Upper lobe of left lung (tissue), 6 donors: ENCODE data around the gene LIX1L. TPM values are rescaled to one million over a fixed set of nuclear protein-coding genes. Genes with fewer than 3 reads are reported as not detected.

Experiments
- ATAC-seq, 2 donors: fragments of 200-7000 bp; cut with Tn5 transposase; one replicate each; pipeline ENCODE4 v1.9.1; 2022; ENCODE audit warnings: mild to moderate bottlenecking in 2 of 2, moderate library complexity in 2 of 2; ENCODE audit not compliant: low FRiP score in 2 of 2
- DNase-seq, 2 donors: peaks; one replicate each; pipeline ENCODE4 v3.0.0-alpha.2; 2019 to 2020
- H3K27ac ChIP-seq, 4 donors: fragments of 200-600 bp; sonication (generic); one replicate each; pipeline ENCODE4 v1.5.1; 2016 to 2019
- H3K27me3 ChIP-seq, 4 donors: fragments of 200-600 bp; sonication (generic); one replicate each; pipeline ENCODE4 v1.5.1; 2017 to 2019
- H3K36me3 ChIP-seq, 4 donors: fragments of 200-600 bp; sonication (generic); one replicate each; pipeline ENCODE4 v1.5.1; 2016 to 2019
- H3K4me1 ChIP-seq, 4 donors: fragments of 200-600 bp; sonication (generic); one replicate each; pipeline ENCODE4 v1.5.1; 2018 to 2019
- H3K4me3 ChIP-seq, 4 donors: fragments of 200-600 bp; sonication (generic); one replicate each; pipeline ENCODE4 v1.5.1; 2017 to 2019; ENCODE audit warnings: mild to moderate bottlenecking in 2 of 4, moderate library complexity in 1 of 4
- H3K9me3 ChIP-seq, 4 donors: fragments of 200-600 bp; sonication (generic); one replicate each; pipeline ENCODE4 v1.5.1; 2018 to 2019
- EP300 ChIP-seq, 4 donors: sonication (generic); formaldehyde crosslinking; IDR thresholded peaks; one replicate each; pipeline ENCODE4 v1.5.1; 2017; ENCODE audit warnings: antibody characterized with exemption in 4 of 4, control low read depth in 2 of 4
- POLR2A ChIP-seq, 4 donors: fragments of 450-650 bp; IDR thresholded peaks; one replicate each; pipeline ENCODE4 v1.5.1; 2016 to 2017; ENCODE audit warnings: antibody characterized with exemption in 4 of 4, mild to moderate bottlenecking in 2 of 4
- POLR2AphosphoS5 ChIP-seq, 2 donors: sonication (generic); formaldehyde crosslinking; IDR thresholded peaks; one replicate each; pipeline ENCODE4 v1.5.1; 2017; ENCODE audit warnings: antibody characterized with exemption in 2 of 2
- WGBS, 2 donors: methylation state at CpG; one replicate each; pipeline ENCODE4 v1.1.5; 2017 to 2018; 5-methylcytosine and 5-hydroxymethylcytosine counted together
- total RNA-seq, 6 donors: library from RNA; depleted of rRNA in 4 of 6; stranded (reverse); fragments of >200 nt in 4 of 6; gene quantifications; one replicate each; pipeline versions ENCODE4 v1.1.0 to v1.2.1, GENCODE V29; 2016 to 2021
- TF ChIP-seq, protein P1 (sequence below), 6 experiments: fragments of 450-650 bp in 4 of 6; fragments of 200-600 bp in 2 of 6; sonication (generic) in 2 of 6; IDR thresholded peaks; one replicate each; pipeline ENCODE4 v1.5.1; 2016 to 2019; ENCODE audit warnings: antibody characterized with exemption in 6 of 6
- donor health status: DM: no; HTN: no; CAD: no; lungs with moderate emphysema.
- donor health status: DM: no; HTN: yes; CAD: no; lungs with severe emphysema.

The LIX1L gene
- total RNA-seq, 6 donors from 2014 or later: 5.2 to 35.6 (median 16.5) TPM

DNA sequence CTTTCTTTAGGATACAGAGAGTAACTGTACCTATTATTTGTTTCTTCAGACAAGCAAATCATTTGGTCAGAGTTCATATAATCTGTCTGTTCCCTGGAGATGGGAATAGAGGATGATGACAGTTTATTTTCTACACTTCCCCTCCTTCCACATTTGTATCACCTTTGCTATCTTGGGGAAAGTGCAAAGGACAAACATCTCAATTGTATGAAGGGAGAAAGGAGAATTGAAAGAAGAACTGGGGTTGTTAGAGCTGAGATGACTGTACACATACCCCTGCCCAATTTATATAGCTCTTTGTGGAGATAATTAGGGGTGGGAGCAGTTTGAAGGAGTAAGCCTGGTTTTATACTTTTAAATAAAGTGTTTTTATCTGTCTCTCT is 20.6 kb upstream of the LIX1L start:
- ATAC-seq (no peak), DNase-seq (no peak)
- Histone ChIP-seq H3K36me3 (no peaks in the 10 kb centered on the region), H3K9me3 (no peaks in the 10 kb centered on the region), H3K4me3 (peak overlapping the region in 2 of 4 donors; percentile 25 to 33), H3K27ac (peak overlapping the region; percentile 94 to 98 (median 98)), H3K27me3 (no peaks in the 10 kb centered on the region), H3K4me1 (peaks cover 57 to 62% (median 60%) of the 10 kb centered on the region in 4 donors)
- TF ChIP-seq POLR2AphosphoS5 (IDR thresholded peaks at IDR 0.05): no peak
- TF ChIP-seq, protein P1, sequence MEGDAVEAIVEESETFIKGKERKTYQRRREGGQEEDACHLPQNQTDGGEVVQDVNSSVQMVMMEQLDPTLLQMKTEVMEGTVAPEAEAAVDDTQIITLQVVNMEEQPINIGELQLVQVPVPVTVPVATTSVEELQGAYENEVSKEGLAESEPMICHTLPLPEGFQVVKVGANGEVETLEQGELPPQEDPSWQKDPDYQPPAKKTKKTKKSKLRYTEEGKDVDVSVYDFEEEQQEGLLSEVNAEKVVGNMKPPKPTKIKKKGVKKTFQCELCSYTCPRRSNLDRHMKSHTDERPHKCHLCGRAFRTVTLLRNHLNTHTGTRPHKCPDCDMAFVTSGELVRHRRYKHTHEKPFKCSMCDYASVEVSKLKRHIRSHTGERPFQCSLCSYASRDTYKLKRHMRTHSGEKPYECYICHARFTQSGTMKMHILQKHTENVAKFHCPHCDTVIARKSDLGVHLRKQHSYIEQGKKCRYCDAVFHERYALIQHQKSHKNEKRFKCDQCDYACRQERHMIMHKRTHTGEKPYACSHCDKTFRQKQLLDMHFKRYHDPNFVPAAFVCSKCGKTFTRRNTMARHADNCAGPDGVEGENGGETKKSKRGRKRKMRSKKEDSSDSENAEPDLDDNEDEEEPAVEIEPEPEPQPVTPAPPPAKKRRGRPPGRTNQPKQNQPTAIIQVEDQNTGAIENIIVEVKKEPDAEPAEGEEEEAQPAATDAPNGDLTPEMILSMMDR (IDR thresholded peaks at IDR 0.05): no peak
- TF ChIP-seq POLR2A (IDR thresholded peaks at IDR 0.05): no peak
- TF ChIP-seq EP300 (IDR thresholded peaks at IDR 0.05): no peak

DNA sequence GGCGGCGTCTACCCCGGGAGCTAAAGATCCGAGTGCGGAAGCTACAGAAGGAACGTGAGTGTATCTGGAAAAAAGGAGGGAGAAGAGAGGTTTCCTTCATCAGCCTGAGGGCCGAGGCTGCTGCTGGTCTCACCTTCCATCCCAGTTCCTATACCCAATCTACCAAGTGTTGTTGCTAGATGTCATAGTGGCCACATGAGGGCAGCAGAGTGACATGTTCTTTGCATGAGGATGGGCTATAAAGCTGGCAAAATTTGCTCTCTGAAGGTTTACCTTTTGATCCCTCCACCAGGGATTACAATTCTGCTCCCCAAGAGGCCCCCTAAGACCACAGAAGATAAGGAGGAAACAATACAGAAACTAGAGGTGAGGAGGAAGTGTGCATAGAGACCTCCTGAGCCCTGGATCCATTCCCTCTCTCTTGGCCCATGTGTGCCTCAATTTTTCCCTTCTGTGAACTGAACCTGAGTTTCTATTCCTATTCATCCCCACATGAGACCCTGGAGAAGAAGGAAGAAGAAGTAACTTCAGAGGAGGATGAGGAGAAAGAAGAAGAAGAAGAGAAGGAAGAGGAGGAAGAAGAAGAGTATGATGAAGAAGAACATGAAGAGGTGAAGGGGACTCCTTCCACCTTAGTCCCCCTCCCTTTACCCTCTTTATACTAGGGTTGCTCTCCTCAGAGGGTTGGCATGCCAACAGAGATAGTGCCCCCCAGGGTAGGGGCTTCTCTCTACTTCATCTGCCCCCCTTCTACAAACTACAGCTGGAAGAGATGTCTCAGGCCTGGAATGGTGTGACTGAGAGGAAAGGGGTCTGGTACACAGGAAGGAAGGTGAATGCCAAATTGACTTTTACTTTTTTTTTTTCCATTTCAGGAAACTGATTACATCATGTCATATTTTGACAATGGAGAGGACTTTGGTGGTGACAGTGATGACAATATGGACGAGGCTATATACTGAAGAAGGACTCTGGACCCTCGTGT is 20.0 kb upstream of the LIX1L start:
- 15 to 22% methylated on average over 9 of the region's 9 CpGs for WGBS, 2 donors
- DNase-seq (peak in 1 of 2 donors; percentile 89), ATAC-seq (peak; percentile 72 to 76)
- no peaks in the 10 kb centered on the region for H3K9me3 ChIP-seq
- no peaks in the 10 kb centered on the region for H3K36me3 ChIP-seq
- H3K27me3 ChIP-seq: no peaks in the 10 kb centered on the region
- H3K4me1 ChIP-seq: peaks cover 50 to 55% (median 54%) of the 10 kb centered on the region in 4 donors
- peak overlapping the region in 2 of 4 donors; percentile 10 to 33 for H3K4me3 ChIP-seq
- H3K27ac ChIP-seq: peak overlapping the region; percentile 94 to 98 (median 98)
- TF ChIP-seq EP300 (IDR thresholded peaks at IDR 0.05) (peak in 1 of 4 donors; percentile 34), POLR2A (IDR thresholded peaks at IDR 0.05) (no peak), POLR2AphosphoS5 (IDR thresholded peaks at IDR 0.05) (peak; percentile 48 to 81)
- TF ChIP-seq, protein P1 (IDR thresholded peaks at IDR 0.05): peak; percentile 77 to 95 (median 91)

DNA sequence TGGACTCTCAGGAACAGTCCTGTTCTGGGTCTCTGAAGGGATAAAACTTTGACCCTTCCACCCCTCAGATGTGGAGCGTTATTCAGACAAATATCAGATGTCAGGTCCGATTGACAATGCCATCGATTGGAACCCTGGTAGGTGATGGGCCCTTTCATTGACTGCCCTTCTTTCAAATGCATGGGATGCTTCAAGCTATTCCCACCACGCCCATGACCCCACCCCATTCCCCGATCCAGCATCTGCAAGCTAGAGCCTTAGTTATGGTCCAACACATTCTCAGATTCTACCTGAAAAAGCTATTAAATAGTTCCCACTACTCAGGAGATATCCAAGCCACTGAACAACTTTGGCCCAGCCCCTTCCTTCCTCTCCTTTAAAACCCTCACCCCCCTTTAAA is 19.2 kb upstream of the LIX1L start:
- ATAC-seq (no peak), DNase-seq (no peak)
- no peaks in the 10 kb centered on the region for H3K36me3 ChIP-seq
- no peaks in the 10 kb centered on the region for H3K27me3 ChIP-seq
- H3K4me3 ChIP-seq: no peak overlapping the region
- TF ChIP-seq, protein P1 (IDR thresholded peaks at IDR 0.05): no peak
- no peak for TF ChIP-seq POLR2AphosphoS5 (IDR thresholded peaks at IDR 0.05)
- TF ChIP-seq EP300 (IDR thresholded peaks at IDR 0.05): no peak
- TF ChIP-seq POLR2A (IDR thresholded peaks at IDR 0.05): no peak
- no peaks in the 10 kb centered on the region for H3K9me3 ChIP-seq
- 81 to 87% methylated on average over 5 of the region's 5 CpGs for WGBS, 2 donors
- peak overlapping the region; percentile 94 to 98 (median 98) for H3K27ac ChIP-seq
- H3K4me1 ChIP-seq: peaks cover 42 to 48% (median 46%) of the 10 kb centered on the region in 4 donors

DNA sequence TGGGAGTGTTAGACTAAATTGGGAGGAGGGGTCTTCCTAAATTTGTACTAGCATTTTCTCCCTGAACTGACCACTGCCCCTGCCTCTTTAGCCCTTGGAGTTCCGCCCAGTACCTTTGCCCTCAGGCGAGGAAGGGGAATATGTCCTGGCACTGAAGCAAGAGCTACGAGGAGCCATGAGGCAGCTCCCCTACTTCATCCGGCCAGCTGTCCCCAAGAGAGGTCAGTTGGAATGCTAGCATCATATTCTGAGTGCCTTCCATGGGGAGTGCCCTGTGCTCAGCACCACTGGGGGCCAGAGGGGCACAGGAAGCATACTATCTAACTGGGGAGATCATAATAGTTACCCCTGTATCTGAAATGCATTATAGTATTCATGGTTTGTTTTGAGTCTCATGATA is 17.4 kb upstream of the LIX1L start:
- no peaks in the 10 kb centered on the region for H3K27me3 ChIP-seq
- ATAC-seq (no peak), DNase-seq (no peak)
- H3K9me3 ChIP-seq: no peaks in the 10 kb centered on the region
- 75 to 92% methylated on average over 4 of the region's 4 CpGs for WGBS, 2 donors
- no peak overlapping the region for H3K4me3 ChIP-seq
- peaks cover 26 to 30% (median 29%) of the 10 kb centered on the region in 4 donors for H3K4me1 ChIP-seq
- TF ChIP-seq, protein P1 (IDR thresholded peaks at IDR 0.05): no peak
- no peak for TF ChIP-seq POLR2AphosphoS5 (IDR thresholded peaks at IDR 0.05)
- TF ChIP-seq POLR2A (IDR thresholded peaks at IDR 0.05): no peak
- TF ChIP-seq EP300 (IDR thresholded peaks at IDR 0.05): no peak
- H3K36me3 ChIP-seq: no peaks in the 10 kb centered on the region
- H3K27ac ChIP-seq: no peak overlapping the region
